Activated naive CD4-positive, alpha-beta T cell treated with anti-CD3 and anti-CD28 coated beads for 36 hours (primary cell): ENCODE data around the gene SMYD4. TPM values are rescaled to one million over a fixed set of nuclear protein-coding genes. Genes with fewer than 3 reads are reported as not detected.

Experiments
- CTCF ChIA-PET: fragments of 350-600 bp; sonication (Branson Sonifier 250); formaldehyde crosslinking; loops from one replicate; lab custom pipeline; 2021; ENCODE audit warnings: antibody characterized with exemption; lab: Charles Lee
- DNase-seq: peaks from one replicate; pipeline ENCODE4 v3.0.0-alpha.2; 2020
- H3K27ac Mint-ChIP-seq: one replicate; pipeline ENCODE4 v1.8.0; 2021; ENCODE audit warnings: mild to moderate bottlenecking, mixed read lengths
- H3K27me3 Mint-ChIP-seq: one replicate; pipeline ENCODE4 v1.8.0; 2021; ENCODE audit warnings: low read depth, mixed read lengths
- H3K36me3 Mint-ChIP-seq: one replicate; pipeline ENCODE4 v1.8.0; 2021; ENCODE audit warnings: low read depth, mixed read lengths
- H3K4me1 Mint-ChIP-seq: one replicate; pipeline ENCODE4 v1.8.0; 2021; ENCODE audit warnings: low read depth, mixed read lengths
- H3K4me3 Mint-ChIP-seq: one replicate; pipeline ENCODE4 v1.8.0; 2021; ENCODE audit warnings: mild to moderate bottlenecking, moderate library complexity, mixed read lengths
- H3K9me3 Mint-ChIP-seq: one replicate; pipeline ENCODE4 v1.8.0; 2021; ENCODE audit warnings: mixed read lengths
- intact Hi-C: fragments of 100-400 bp; cut with micrococcal nuclease; formaldehyde crosslinking; loops from one replicate; pipeline ENCODE4 v1.15.1; 2023
- total RNA-seq, 2 experiments: library from RNA; stranded (reverse); gene quantifications; one replicate each; pipeline ENCODE4 v1.2.3, GENCODE V29; 2021

SMYD4 gene
- total RNA-seq, 2 experiments from 2014 or later, result 18.7 to 22.0 TPM

DNA sequence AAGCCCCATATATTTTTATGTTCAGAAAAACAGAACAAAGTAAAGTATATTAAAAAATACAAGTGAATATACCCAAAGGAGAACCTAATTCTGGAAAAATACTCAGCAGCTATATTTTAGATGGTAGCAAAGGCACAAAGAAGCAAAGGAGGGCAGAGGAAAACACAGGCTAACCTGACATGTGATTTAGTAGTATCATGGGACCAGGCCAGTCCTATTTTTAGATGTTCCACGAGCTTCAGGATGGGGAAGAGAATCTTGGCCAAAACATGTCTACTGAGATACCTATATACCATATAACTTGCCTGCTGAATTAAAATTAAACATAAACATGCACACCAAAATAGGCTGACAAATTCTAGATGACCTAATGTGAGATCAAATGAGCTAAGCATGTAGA lies 32.9 kb downstream of the SMYD4 start:
- no peak overlapping the region for H3K4me3 Mint-ChIP-seq
- no peaks in the 10 kb centered on the region for H3K9me3 Mint-ChIP-seq
- no peak for DNase-seq
- no peak overlapping the region for H3K27ac Mint-ChIP-seq
- intact Hi-C loops, result no loop called here
- H3K36me3 Mint-ChIP-seq, result peaks cover 10% of the 10 kb centered on the region
- CTCF ChIA-PET, result interaction anchor here (1.0 kb wide), 1 partner anchor 68 kb away, joined by 3 read pairs; no protein-coding TSS in a partner anchor
- H3K27me3 Mint-ChIP-seq, result no peaks in the 10 kb centered on the region
- peaks cover 2% of the 10 kb centered on the region for H3K4me1 Mint-ChIP-seq

DNA sequence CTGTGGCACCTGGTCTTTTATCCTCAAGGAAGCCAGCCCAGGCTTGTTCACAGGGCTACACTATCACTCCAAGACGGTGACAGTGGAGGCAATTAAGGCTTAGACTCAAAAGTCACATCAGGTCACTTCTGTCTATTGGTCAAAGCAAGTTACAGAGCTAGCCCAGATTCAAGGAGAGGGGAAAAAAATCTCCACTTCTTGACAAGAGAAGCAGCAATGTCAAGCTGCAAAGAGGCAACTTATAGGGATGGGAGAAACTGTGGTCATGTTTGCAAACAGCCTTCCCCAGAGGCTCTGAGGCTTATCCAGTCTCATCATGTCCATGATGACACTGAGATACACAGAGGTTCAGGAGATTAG lies 36.3 kb downstream of the SMYD4 start:
- Mint-ChIP-seq H3K27me3 (no peaks in the 10 kb centered on the region), H3K4me1 (peaks cover 2% of the 10 kb centered on the region), H3K36me3 (peaks cover 3% of the 10 kb centered on the region), H3K27ac (no peak overlapping the region), H3K4me3 (no peak overlapping the region), H3K9me3 (no peaks in the 10 kb centered on the region)
- DNase-seq, result no peak
- intact Hi-C loops, result no loop called here
- CTCF ChIA-PET, result interaction anchor here (0.7 kb wide), 1 partner anchor 15 kb away, joined by 5 read pairs; no protein-coding TSS in a partner anchor

DNA sequence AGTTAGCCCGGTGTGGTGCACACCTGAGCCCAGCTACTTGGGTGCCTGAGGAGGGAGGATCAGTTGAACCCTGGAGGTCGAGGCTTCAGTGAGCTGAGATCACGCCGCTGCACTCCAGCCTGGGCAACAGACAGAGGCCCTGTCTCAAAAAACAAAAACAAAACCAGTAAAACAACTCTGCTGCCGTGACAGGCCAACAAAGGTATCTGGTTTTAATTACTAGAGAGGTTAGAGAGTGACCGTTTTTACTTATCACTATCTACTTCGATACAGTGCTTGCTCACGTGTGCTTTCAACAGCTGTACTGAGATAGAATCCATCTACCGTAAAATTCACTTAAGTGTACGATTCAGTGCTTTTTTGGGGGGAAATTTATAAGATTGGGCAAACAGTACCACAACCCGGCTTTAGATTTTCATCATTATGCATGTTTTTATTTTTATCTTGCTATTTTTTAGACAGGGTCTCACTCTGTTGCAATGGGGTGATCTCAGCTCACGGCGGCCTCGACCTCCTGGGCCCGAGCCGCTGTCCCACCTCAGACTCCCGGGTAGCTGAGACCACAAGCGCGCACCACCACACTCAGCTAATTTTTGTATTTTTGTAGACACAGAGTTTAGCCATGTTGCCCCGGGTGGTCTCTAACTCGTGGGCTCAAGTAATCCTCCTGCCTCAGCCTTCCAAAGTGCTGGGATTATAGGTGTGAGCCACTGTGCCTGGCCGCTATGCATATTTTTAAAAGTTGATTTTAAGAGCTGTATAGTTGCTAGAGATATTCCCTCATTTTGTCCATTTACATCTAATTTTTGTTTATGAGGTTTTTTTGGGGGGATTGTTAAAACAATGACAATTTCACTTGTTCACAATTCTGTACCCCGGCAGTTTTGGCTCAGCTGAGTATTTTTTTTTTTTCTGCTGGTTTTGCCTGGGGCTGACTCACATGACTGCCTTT lies 36.9 kb downstream of the SMYD4 start:
- Mint-ChIP-seq H3K36me3 (peaks cover 3% of the 10 kb centered on the region), H3K4me1 (peaks cover 2% of the 10 kb centered on the region), H3K27ac (no peak overlapping the region), H3K9me3 (no peaks in the 10 kb centered on the region), H3K27me3 (no peaks in the 10 kb centered on the region), H3K4me3 (no peak overlapping the region)
- intact Hi-C loops, result no loop called here
- CTCF ChIA-PET, result no interaction called here
- no peak for DNase-seq

DNA sequence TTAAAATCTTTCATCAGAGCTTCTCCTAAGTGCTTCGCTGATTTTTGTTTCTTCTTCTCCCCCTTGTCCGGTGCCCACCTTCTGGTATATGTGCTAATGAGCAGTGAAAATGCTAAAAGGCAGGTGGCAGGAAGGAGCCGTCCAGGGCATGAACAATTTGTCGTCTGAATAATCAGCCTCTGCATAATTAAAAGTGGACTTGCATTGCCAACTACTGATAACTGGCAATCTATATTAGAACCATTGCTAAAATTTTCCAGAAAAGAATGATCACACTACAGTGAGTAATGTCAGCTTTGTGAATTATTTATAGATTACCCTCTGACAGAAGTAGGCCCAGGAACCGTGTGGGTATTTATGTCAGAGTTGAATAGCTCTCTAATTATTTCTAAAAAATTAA lies 39.8 kb downstream of the SMYD4 start:
- H3K36me3 Mint-ChIP-seq, result peaks cover 7% of the 10 kb centered on the region
- H3K4me1 Mint-ChIP-seq, result no peaks in the 10 kb centered on the region
- CTCF ChIA-PET, result interaction anchor here (0.6 to 0.8 kb wide), 2 partner anchors 14 to 75 kb away, joined by 3 read pairs; no protein-coding TSS in a partner anchor
- no peaks in the 10 kb centered on the region for H3K27me3 Mint-ChIP-seq
- no peak overlapping the region for H3K27ac Mint-ChIP-seq
- no peak overlapping the region for H3K4me3 Mint-ChIP-seq
- no peak for DNase-seq
- intact Hi-C loops, result no loop called here
- no peaks in the 10 kb centered on the region for H3K9me3 Mint-ChIP-seq

DNA sequence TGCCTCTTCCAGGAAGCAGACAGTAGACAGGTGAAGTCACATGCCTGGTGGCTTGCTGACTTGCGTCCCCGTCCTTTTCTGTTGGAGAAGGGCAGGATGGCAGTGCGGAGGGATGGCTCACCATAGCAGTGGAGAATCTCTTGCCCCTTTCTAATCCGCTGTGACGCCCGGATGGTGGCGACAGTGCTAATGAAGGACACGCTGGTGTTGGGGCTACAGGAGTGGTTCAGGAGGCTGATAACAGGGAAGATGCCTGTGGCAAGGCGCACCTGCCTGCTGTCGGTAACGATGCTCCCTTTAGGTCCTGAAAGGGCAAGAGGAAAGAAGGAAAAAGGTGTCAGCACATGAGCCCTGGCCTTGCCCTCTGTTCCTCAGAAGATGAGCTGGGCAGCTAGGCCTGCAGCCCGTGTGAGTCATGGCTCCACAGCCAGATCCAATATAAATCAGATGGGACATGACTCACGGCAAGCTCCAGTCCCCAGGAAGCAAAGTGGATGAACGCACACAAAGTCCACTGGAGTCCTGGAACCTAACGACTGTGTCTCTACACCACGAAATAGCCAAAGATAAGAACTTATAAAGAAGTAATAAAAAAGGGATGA lies 42.3 kb downstream of the SMYD4 start:
- intact Hi-C loops, result no loop called here
- Mint-ChIP-seq H3K27me3 (no peaks in the 10 kb centered on the region), H3K27ac (no peak overlapping the region), H3K4me1 (no peaks in the 10 kb centered on the region), H3K4me3 (no peak overlapping the region), H3K9me3 (no peaks in the 10 kb centered on the region), H3K36me3 (peaks cover 20% of the 10 kb centered on the region)
- CTCF ChIA-PET, result no interaction called here
- no peak for DNase-seq

DNA sequence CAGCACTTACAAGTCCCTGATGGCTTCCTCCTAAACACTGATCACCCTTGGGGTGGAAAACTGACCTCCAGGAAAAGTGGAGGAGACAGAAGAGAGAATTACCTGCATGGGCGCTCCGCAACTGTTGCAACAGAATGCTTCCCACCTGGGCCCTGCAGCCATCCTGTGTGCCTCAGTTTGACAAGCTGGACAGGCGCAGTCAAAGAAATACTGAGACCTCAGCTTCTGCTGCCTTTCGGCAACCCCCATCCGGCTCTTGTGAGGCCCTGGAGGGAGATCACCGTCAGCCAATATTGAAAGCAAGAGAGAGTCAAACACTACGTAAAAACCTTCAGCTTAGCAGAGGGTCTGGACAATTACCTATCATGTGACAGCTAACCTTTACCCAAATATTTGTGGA lies 43.0 kb downstream of the SMYD4 start:
- no peak for DNase-seq
- no peak overlapping the region for H3K27ac Mint-ChIP-seq
- peaks cover 22% of the 10 kb centered on the region for H3K36me3 Mint-ChIP-seq
- H3K9me3 Mint-ChIP-seq, result no peaks in the 10 kb centered on the region
- no peaks in the 10 kb centered on the region for H3K27me3 Mint-ChIP-seq
- intact Hi-C loops, result no loop called here
- CTCF ChIA-PET, result no interaction called here
- no peaks in the 10 kb centered on the region for H3K4me1 Mint-ChIP-seq
- no peak overlapping the region for H3K4me3 Mint-ChIP-seq

DNA sequence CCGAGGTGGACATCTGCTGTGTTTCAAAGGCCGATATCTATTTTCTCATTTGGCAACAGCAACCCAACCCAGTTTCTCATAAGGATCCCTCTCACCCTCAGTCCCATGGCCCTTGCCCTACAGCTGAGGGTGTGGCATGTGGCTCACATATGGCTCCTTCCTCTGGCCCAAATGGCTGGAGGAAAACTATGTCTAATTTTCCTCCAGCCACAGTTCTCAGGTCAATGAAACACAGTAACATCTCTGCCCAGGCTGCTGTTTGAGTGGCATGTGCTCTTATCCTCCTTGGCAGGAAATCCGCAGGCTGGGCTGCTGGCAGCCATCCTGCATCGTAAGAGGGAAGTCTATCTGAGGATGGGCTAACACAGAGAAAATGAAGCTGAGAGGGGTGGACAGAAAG lies 43.8 kb downstream of the SMYD4 start:
- H3K4me3 Mint-ChIP-seq, result no peak overlapping the region
- H3K4me1 Mint-ChIP-seq, result no peaks in the 10 kb centered on the region
- H3K27ac Mint-ChIP-seq, result no peak overlapping the region
- no peaks in the 10 kb centered on the region for H3K9me3 Mint-ChIP-seq
- no peak for DNase-seq
- intact Hi-C loops, result no loop called here
- CTCF ChIA-PET, result no interaction called here
- H3K27me3 Mint-ChIP-seq, result no peaks in the 10 kb centered on the region
- H3K36me3 Mint-ChIP-seq, result peaks cover 25% of the 10 kb centered on the region

DNA sequence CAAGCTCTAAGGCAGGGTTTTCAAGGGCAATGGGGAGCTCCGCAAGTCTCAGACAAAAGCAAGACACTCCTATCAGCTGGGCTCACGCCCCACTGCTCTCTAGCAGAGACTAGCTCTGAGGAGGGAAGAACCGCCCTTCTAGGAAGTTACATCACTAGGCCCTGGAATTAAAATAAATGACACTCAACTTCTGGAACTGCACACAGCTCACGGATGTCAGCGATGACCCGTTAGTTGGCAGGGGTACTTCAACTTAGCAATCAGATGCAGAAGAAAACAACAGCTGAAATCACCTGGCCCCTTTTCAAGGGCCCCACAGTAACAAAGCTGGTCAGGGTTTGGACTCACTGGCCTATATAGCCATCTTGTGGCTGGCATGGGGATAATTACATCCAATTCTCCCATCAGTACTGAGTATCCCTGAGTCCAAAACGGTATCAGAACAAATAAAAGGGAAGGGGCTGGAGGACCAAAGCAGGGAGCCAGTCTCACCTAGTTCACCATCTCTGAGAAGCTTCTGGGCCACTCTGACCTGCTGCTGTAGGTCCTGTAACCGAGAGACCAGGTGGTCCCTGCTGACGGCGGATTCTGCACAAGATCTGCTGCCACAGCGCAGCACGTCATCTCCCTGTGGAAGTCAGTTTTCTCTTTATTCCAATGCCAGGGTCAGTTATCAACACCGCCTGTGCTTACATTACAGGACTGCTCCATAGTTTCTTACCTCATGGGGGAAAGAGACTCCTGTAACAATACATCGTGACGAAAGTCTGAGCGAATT lies 45.7 kb downstream of the SMYD4 start:
- no peaks in the 10 kb centered on the region for H3K4me1 Mint-ChIP-seq
- H3K36me3 Mint-ChIP-seq, result peaks cover 25% of the 10 kb centered on the region
- DNase-seq, result no peak
- H3K27ac Mint-ChIP-seq, result peak overlapping the region; percentile 58
- no peak overlapping the region for H3K4me3 Mint-ChIP-seq
- intact Hi-C loops, result loop anchor here (1.0 to 5.0 kb wide), 2 partner anchors 62 to 115 kb away; partner anchors contain the start of gene WDR81
- no peaks in the 10 kb centered on the region for H3K27me3 Mint-ChIP-seq
- no peaks in the 10 kb centered on the region for H3K9me3 Mint-ChIP-seq
- CTCF ChIA-PET, result interaction anchor here (0.7 to 2.6 kb wide), 6 partner anchors 63 to 524 kb away, joined by 3 to 13 read pairs (median 3); no protein-coding TSS in a partner anchor

DNA sequence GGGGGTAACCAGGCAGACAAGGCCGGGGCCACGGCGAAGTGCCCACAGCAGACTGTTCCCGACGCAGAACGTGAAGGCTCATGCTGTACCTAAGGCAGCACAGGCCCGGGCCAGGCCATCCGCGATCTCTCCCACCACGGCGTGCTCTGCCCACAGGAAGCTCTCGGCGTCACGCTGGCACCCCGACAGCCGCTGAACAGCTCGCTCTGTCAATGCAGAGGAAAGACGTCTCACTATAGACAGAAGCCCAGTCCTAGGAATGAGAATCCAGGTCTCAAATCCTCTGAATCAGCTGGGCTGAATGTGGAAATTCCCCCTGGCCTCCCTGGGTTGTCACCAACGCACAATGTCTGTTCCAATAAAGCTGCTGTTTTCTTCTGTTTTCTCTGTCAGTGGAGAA lies 46.4 kb downstream of the SMYD4 start:
- no peak overlapping the region for H3K27ac Mint-ChIP-seq
- intact Hi-C loops, result loop anchor here (5.0 kb wide), 1 partner anchor 61 kb away; the partner anchor contains the start of gene WDR81
- no peak overlapping the region for H3K4me3 Mint-ChIP-seq
- H3K36me3 Mint-ChIP-seq, result peaks cover 25% of the 10 kb centered on the region
- no peaks in the 10 kb centered on the region for H3K4me1 Mint-ChIP-seq
- CTCF ChIA-PET, result interaction anchor here (0.7 to 2.6 kb wide), 3 partner anchors 62 to 115 kb away, joined by 3 to 13 read pairs (median 3); no protein-coding TSS in a partner anchor
- no peak for DNase-seq
- H3K27me3 Mint-ChIP-seq, result no peaks in the 10 kb centered on the region
- H3K9me3 Mint-ChIP-seq, result no peaks in the 10 kb centered on the region

DNA sequence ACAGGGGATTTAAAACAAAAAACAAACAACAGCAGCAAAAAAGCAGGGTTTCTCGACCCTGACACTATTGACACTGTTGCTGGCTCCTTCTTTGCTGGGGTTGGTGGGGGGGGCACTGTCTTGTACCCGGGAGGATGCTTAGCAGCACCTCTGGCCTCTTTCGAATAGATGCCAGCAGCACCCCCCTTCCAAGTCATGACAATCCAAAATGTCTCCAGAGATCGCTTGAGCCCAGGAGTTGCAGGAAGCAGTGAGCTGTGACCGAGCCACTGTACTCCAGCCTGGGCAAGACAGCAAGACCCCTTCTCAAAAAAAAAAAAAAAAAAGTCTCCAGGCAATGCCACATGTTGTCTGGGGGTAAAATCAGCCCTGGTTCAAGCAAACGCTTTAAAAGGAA lies 47.5 kb downstream of the SMYD4 start:
- no peaks in the 10 kb centered on the region for H3K4me1 Mint-ChIP-seq
- intact Hi-C loops, result loop anchor here (5.0 kb wide), 1 partner anchor 60 kb away; the partner anchor contains the start of gene WDR81
- no peaks in the 10 kb centered on the region for H3K9me3 Mint-ChIP-seq
- DNase-seq, result no peak
- H3K36me3 Mint-ChIP-seq, result peaks cover 27% of the 10 kb centered on the region
- H3K4me3 Mint-ChIP-seq, result no peak overlapping the region
- no peaks in the 10 kb centered on the region for H3K27me3 Mint-ChIP-seq
- CTCF ChIA-PET, result interaction anchor here (1.3 to 2.6 kb wide), 3 partner anchors 33 to 114 kb away, joined by 3 to 13 read pairs (median 3); no protein-coding TSS in a partner anchor
- H3K27ac Mint-ChIP-seq, result no peak overlapping the region

DNA sequence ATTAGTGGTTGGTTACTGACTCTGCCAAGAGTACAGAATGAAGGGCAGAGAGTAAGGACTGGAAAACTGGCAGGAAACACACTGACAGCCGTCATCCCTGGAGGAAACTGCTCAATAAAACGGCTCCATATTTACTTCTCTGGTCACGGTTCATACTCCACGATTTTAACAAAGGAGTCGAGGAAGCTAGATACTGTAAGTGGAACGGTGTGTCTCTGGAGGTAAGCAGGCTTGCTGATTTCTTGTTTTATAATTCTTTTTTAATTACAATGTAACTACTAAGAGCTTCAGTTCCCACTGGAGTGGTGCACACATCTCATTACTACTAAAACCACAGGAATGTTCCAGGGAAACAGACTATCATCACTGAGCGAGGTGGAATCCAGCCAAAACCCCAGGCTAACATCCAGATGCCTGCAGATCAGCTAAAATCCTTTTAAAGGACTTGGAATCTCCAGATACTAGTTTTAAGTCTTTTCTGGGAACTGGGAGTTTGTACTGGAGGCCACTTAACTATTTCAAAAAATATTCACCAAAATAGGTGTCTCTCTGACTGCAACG lies 50.1 kb downstream of the SMYD4 start:
- H3K4me1 Mint-ChIP-seq, result no peaks in the 10 kb centered on the region
- no peaks in the 10 kb centered on the region for H3K9me3 Mint-ChIP-seq
- DNase-seq, result no peak
- CTCF ChIA-PET, result no interaction called here
- intact Hi-C loops, result loop anchor here (5.0 kb wide), 1 partner anchor 57 kb away; the partner anchor contains the start of gene WDR81
- H3K4me3 Mint-ChIP-seq, result no peak overlapping the region
- H3K27ac Mint-ChIP-seq, result no peak overlapping the region
- H3K36me3 Mint-ChIP-seq, result peaks cover 23% of the 10 kb centered on the region
- H3K27me3 Mint-ChIP-seq, result no peaks in the 10 kb centered on the region
